ENCODE measurements around the gene IL1A. TPM values are rescaled to one million over a fixed set of nuclear protein-coding genes. Genes with fewer than 3 reads are reported as not detected.

Gene IL1A
- total RNA-seq, 1 experiment from 2014 or later, result 0.10 TPM

GRCh38 chr2:112757265-112757664 lies 27.0 kb downstream of the IL1A start:
- H3K4me3 ChIP-seq (replicated peaks in 1 of 2; ENCODE audit: low read depth in 1 of 2, low read length in 2 of 2), result no peak overlapping the region
- peaks cover 26 to 66% of the 10 kb centered on the region in 2 experiments for H3K36me3 ChIP-seq (ENCODE audit: control insufficient read depth in 1 of 2, insufficient read depth in 2 of 2, low read length in 2 of 2)
- no peak overlapping the region for H3K4me2 ChIP-seq (ENCODE audit: low read length)
- H3K9me2 ChIP-seq (ENCODE audit: insufficient read depth), result no peaks in the 10 kb centered on the region
- intact Hi-C loops (cut with micrococcal nuclease), result no loop called here
- no peaks in the 10 kb centered on the region for H3K27me3 ChIP-seq (ENCODE audit: insufficient read depth, low read length)
- H3K4me1 ChIP-seq (ENCODE audit: control insufficient read depth in 1 of 2, insufficient read depth in 2 of 2, low read length in 2 of 2), result no peaks in the 10 kb centered on the region
- H3K9me3 ChIP-seq (ENCODE audit: control insufficient read depth in 1 of 2, insufficient read depth in 1 of 2, low read depth in 1 of 2, low read length in 2 of 2), result no peaks in the 10 kb centered on the region
- peaks cover 30% of the 10 kb centered on the region for H3K79me2 ChIP-seq (ENCODE audit: insufficient read depth, low read length)
- no peaks in the 10 kb centered on the region; the same call in 1 of the 2 replicates for H4K20me1 ChIP-seq (ENCODE audit: insufficient read depth)
- ChIA-PET RAD21 (ENCODE audit: low non-redundant PET in 1 of 2, low total read pairs in 2 of 2, uncharacterized antibody in 2 of 2, unreplicated experiment in 2 of 2) (no interaction called here), POLR2A (no interaction called here), CTCF (no interaction called here)
- no peak for ATAC-seq
- TF ChIP-seq CBX3 (IDR thresholded peaks at IDR 0.05; ENCODE audit: low read depth), result no peak
- no peak for TF ChIP-seq ZFX (IDR thresholded peaks at IDR 0.05)
- H3K9ac ChIP-seq (ENCODE audit: low read length), result no peak overlapping the region
- H3K27ac ChIP-seq (ENCODE audit: low read depth, low read length), result no peak overlapping the region
- DNase-seq (ENCODE audit: low read depth, low spot score), result no peak
- BruUV-seq (replicated peaks), result no TSS peak
- H2AFZ ChIP-seq (ENCODE audit: low read depth, low read length, poor library complexity, severe bottlenecking), result no peak overlapping the region

DNA sequence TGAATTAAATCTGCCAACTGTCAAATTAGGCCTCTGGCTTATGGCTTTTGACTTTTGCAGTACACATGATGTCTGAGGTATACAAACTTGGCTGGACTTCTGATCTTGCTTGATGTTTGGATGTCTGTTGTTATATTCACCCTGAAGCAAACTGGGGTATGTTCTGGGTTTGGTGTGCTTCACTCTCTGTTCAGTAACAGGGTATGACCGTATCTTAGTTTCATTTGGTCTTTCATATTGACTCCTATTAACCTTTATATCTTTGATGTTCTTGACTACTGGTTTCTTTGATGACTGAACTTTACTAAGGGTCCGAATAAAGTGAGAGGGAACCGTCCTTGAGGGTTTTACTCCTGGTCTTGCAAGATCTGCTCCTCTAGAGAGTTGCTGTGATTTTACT lies 28.1 kb downstream of the IL1A start:
- Histone ChIP-seq H3K4me3 (replicated peaks in 1 of 2; ENCODE audit: low read depth in 1 of 2, low read length in 2 of 2) (no peak overlapping the region), H3K9me3 (ENCODE audit: control insufficient read depth in 1 of 2, insufficient read depth in 1 of 2, low read depth in 1 of 2, low read length in 2 of 2) (no peaks in the 10 kb centered on the region), H3K27me3 (ENCODE audit: insufficient read depth, low read length) (no peaks in the 10 kb centered on the region), H3K36me3 (ENCODE audit: control insufficient read depth in 1 of 2, insufficient read depth in 2 of 2, low read length in 2 of 2) (peaks cover 27 to 65% of the 10 kb centered on the region in 2 experiments), H3K9ac (ENCODE audit: low read length) (no peak overlapping the region), H3K79me2 (ENCODE audit: insufficient read depth, low read length) (peaks cover 20% of the 10 kb centered on the region), H2AFZ (ENCODE audit: low read depth, low read length, poor library complexity, severe bottlenecking) (no peak overlapping the region), H3K4me1 (ENCODE audit: control insufficient read depth in 1 of 2, insufficient read depth in 2 of 2, low read length in 2 of 2) (no peaks in the 10 kb centered on the region), H3K4me2 (ENCODE audit: low read length) (no peak overlapping the region), H3K9me2 (ENCODE audit: insufficient read depth) (no peaks in the 10 kb centered on the region), H4K20me1 (ENCODE audit: insufficient read depth) (no peaks in the 10 kb centered on the region), H3K27ac (ENCODE audit: low read depth, low read length) (no peak overlapping the region)
- DNase-seq (ENCODE audit: low read depth, low spot score) (no peak), ATAC-seq (no peak)
- ChIA-PET CTCF (interaction anchor here (1.2 kb wide), 1 partner anchor 14 kb away, joined by 3 read pairs; no protein-coding TSS in a partner anchor), RAD21 (ENCODE audit: low non-redundant PET in 1 of 2, low total read pairs in 2 of 2, uncharacterized antibody in 2 of 2, unreplicated experiment in 2 of 2) (no interaction called here), POLR2A (no interaction called here)
- no TSS peak for BruUV-seq (replicated peaks)
- TF ChIP-seq REST (IDR thresholded peaks at IDR 0.05; ENCODE audit: low read depth) (no peak), CTCF (IDR thresholded peaks at IDR 0.05 in 2 of 3, conservative IDR thresholded peaks at IDR 0.05 in 1 of 3; ENCODE audit: borderline replicate concordance in 1 of 3, insufficient read depth in 1 of 3, low read depth in 2 of 3, low read length in 2 of 3) (no peak), SIN3A (IDR thresholded peaks at IDR 0.05; ENCODE audit: low read depth) (no peak), YY1 (IDR thresholded peaks at IDR 0.05; ENCODE audit: extremely low read depth, insufficient replicate concordance, low read depth, low read length) (no peak), ZFX (IDR thresholded peaks at IDR 0.05) (no peak), FOSL1 (IDR thresholded peaks at IDR 0.05; ENCODE audit: low read depth) (no peak), EZH2 (IDR thresholded peaks at IDR 0.05) (no peak), CEBPB (IDR thresholded peaks at IDR 0.05; ENCODE audit: low read depth) (no peak), SRF (IDR thresholded peaks at IDR 0.05; ENCODE audit: low read depth) (no peak), SP1 (IDR thresholded peaks at IDR 0.05; ENCODE audit: low read depth) (no peak), EZH2phosphoT487 (IDR thresholded peaks at IDR 0.05; ENCODE audit: borderline replicate concordance) (no peak), POLR2AphosphoS5 (IDR thresholded peaks at IDR 0.05; ENCODE audit: low read depth, low read length) (no peak), POLR2A (IDR thresholded peaks at IDR 0.05; ENCODE audit: borderline replicate concordance, extremely low read depth, insufficient read depth, insufficient read length) (no peak), TCF7L2 (IDR thresholded peaks at IDR 0.05; ENCODE audit: borderline replicate concordance, extremely low read depth, insufficient read depth, insufficient read length) (no peak), CBX3 (IDR thresholded peaks at IDR 0.05; ENCODE audit: low read depth) (no peak)
- intact Hi-C loops (cut with micrococcal nuclease), result no loop called here

All from HCT116 (cell line).